ENCODE results near the gene FAM163B.

- no peak for TF ChIP-seq CTCF (IDR thresholded peaks at IDR 0.05)
- no peak for TF ChIP-seq POLR2A (IDR thresholded peaks at IDR 0.05)
These were observed 38.7 kb upstream of the FAM163B start for GRCh38 chr9:133647765-133648469.

Measured in thyroid gland (tissue), 4 donors.